GM12891 (cell line): ENCODE results near the gene MYO9B.

Experiments
- DNase-seq: peaks from one replicate; pipeline ENCODE4 v3.0.0; 2011; ENCODE audit warnings: low spot score; ENCODE audit not compliant: insufficient read length
- FAIRE-seq: peaks from 2 replicates; lab custom pipeline; 2011; peaks lifted over from hg19 to GRCh38; lab: Jason Lieb, UNC
- PAX5 ChIP-seq: IDR thresholded peaks from 2 replicates; pipeline ENCODE4 v1.6.1; 2011; ENCODE audit warnings: low read length, moderate library complexity, mild to moderate bottlenecking; ENCODE audit not compliant: insufficient read depth, severe bottlenecking
- POLR2A ChIP-seq: IDR thresholded peaks from 2 replicates; pipeline ENCODE4 v1.6.1; 2011; ENCODE audit warnings: low read depth, low read length, control low read depth
- POLR2AphosphoS5 ChIP-seq: IDR thresholded peaks from 2 replicates; pipeline ENCODE4 v1.6.1; 2011; ENCODE audit warnings: low read depth, low read length, control low read depth
- POU2F2 ChIP-seq: IDR thresholded peaks from 2 replicates; pipeline ENCODE4 v1.6.1; 2011; ENCODE audit warnings: low read depth, mild to moderate bottlenecking, control low read depth, low read length, moderate library complexity
- SPI1 ChIP-seq: IDR thresholded peaks from 2 replicates; pipeline ENCODE4 v1.6.1; 2011; ENCODE audit warnings: low read depth, low read length, control low read depth
- TAF1 ChIP-seq: IDR thresholded peaks from 2 replicates; pipeline ENCODE4 v1.6.1; 2011; ENCODE audit warnings: low read depth, low read length, control low read depth

Gene MYO9B

DNA sequence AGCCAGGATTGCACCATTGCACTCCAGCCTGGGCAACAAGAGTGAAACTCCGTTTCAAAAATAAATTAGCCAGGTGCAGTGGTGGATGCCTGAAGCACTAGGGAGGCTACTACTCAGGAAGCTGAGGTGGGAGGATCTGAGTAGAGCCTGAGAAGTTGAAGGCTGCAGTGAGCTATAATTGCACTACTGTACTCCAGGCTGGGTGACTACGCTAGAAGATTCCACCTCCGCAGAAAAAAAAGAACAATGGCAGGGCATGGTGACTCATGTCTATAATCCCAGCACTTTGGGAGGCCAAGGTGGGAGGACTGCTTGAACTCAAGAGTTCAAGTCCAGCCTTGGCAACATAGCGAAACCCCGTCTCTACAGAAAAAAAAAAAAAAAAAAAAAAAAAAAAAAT is 20.8 kb upstream of the MYO9B start:
- FAIRE-seq (no peak), DNase-seq (no peak)
- TF ChIP-seq SPI1, result no peak
- TF ChIP-seq POLR2AphosphoS5, result no peak
- no peak for TF ChIP-seq PAX5
- TF ChIP-seq POU2F2, result no peak
- TF ChIP-seq POLR2A, result no peak
- no peak for TF ChIP-seq TAF1

DNA sequence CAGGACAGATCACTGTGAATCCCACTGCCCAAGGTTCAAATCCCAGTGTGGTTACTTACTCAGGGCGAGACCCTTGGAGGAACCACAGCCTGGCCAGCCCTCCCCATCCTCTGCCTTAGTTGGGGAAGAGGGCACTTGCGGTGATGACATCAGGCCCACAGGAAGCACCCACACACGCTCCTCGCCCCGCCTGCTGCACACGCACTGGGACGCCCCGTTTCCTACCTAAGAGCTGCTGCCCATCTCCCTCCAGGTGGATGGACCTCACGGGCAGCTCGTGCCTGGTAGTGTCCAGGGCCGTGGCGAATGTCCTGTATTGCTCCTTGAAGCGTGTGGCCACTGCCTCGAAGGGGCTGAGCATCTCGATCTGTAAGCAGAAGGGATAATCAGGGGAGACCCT is 19.9 kb upstream of the MYO9B start:
- no peak for FAIRE-seq
- TF ChIP-seq SPI1 (no peak), POLR2A (no peak)
- DNase-seq, result no peak

DNA sequence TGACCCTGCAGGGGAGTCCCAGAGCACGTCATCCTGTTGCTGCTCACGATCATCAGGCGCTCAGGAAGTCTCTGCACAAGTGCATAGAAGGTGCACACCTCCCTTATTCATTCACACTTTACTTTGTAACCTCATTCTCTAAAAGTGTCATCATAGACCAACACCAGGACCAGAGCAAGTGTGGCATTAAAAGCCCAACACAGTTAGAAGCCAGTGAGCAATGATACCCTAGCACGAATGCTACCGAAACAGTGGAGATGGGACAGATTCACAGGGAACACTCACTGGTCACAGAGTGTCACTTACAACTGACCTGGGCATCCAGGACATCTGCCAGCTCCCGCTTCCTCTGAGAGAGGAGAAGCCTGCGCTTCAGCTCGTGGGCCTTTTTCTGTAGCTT is 17.3 kb upstream of the MYO9B start:
- FAIRE-seq (no peak), DNase-seq (no peak)
- TF ChIP-seq POLR2AphosphoS5, result no peak

DNA sequence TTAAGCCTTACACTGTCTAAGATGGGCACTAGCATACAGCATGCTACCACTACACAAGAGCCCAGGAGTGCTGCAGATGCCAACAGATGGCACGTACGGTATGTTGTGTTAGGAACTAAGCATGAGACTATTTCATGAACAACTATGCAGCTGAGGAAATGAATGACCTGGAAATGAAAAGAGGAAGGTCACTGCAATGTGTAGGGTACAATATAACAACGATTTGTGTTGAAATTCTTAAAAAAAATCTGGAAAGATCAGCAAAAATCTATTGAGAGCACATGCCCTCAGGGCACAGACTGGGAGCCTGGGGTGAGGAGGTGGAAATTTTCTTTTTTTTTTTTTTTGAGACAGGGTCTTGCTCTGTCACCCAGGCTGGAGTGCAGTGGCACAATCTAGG is 14.8 kb upstream of the MYO9B start:
- no peak for DNase-seq
- FAIRE-seq, result no peak
- TF ChIP-seq PAX5 (no peak), SPI1 (no peak), POLR2A (no peak), TAF1 (no peak), POU2F2 (no peak), POLR2AphosphoS5 (no peak)

DNA sequence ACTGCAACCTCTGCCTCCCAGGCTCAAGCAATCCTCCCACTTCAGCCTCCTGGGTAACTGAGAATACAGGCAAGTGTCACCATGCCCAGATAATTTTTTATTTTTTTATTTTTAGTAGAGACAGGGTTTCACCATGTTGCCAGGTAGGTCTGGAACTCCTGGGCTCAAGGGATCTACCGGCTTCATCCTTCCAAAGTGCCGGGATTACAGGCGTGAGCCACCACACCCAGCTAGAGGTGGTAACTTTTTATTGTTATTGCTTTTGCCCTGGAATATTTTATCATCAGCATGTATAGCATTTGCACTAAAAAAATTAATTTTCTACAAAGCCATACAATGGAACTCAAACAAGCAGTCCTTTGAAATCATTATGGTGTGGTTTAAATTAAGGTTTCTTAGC is 14.4 kb upstream of the MYO9B start:
- DNase-seq, result no peak
- no peak for FAIRE-seq
- TF ChIP-seq POLR2AphosphoS5, result no peak
- no peak for TF ChIP-seq POU2F2
- TF ChIP-seq SPI1, result no peak
- TF ChIP-seq POLR2A, result no peak
- no peak for TF ChIP-seq PAX5
- TF ChIP-seq TAF1, result no peak

GRCh38 chr19:17061691-17062090 is 13.9 kb upstream of the MYO9B start:
- TF ChIP-seq PAX5 (no peak), SPI1 (no peak), POLR2A (no peak), POLR2AphosphoS5 (no peak), POU2F2 (no peak), TAF1 (no peak)
- FAIRE-seq (no peak), DNase-seq (no peak)

DNA sequence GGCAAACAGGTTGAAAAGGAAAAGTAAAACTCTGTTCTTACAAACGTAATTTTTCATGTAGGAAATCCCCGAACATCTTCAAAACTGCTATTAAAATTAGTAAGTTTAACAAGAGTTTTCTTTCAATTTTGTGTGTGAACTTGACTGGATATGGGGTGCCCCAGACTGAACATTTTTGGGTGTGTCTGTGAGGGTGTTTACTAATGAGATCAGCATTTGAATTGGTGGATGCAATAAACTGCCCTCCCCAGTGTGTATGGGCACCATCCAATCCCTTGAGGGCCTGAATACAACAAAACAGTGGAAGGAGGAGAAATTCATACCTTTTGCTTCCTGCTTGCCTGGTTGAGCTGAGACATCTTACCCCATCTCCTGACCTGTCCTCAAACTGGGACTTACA is 12.1 kb upstream of the MYO9B start:
- no peak for DNase-seq
- TF ChIP-seq POLR2AphosphoS5 (no peak), SPI1 (no peak), POLR2A (no peak), TAF1 (no peak)
- no peak for FAIRE-seq

DNA sequence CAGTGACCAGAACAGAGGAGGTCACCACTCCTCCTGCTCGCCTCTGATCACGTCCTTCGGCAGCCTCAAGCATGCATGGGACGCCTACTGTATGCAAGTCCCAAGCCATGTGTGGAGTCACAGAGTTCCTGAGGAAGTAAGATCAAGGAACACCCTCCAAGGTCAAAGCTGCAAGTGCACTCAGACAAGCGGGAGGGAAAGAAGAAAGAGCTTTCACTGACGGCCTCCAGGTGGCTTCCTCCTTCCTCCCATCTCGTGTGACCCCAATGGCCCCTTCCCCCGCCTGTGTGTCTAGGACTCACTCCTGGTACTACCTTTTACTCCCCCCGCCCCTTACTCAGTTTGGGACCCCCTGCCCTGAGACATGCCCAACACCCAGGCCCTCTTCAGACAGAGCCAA is 6.4 kb upstream of the MYO9B start:
- FAIRE-seq, result no peak
- TF ChIP-seq POU2F2 (no peak), SPI1 (no peak), POLR2AphosphoS5 (no peak), PAX5 (no peak), TAF1 (no peak), POLR2A (no peak)
- no peak for DNase-seq

DNA sequence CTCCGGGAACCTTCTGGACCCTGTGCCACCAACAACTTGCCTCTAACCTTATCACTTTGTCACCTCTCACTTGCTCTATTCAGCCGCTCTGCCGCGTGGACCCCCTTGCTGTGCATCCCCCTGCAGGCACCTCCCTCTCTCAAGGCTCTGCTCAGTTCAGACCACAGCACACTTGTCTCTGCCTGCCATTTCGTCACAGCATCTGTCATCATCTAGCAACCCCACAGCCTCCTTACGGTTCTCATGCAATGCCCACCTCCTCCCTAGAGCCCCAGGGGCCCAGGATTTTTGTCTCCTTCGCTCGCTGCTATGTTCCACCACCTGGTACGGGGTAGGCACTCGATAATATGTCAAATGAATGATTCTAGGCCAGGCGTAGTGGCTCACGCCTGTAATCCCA is 5.2 kb upstream of the MYO9B start:
- no peak for FAIRE-seq
- no peak for DNase-seq
- TF ChIP-seq TAF1 (no peak), POLR2A (no peak), POLR2AphosphoS5 (no peak), SPI1 (no peak), PAX5 (no peak), POU2F2 (no peak)

DNA sequence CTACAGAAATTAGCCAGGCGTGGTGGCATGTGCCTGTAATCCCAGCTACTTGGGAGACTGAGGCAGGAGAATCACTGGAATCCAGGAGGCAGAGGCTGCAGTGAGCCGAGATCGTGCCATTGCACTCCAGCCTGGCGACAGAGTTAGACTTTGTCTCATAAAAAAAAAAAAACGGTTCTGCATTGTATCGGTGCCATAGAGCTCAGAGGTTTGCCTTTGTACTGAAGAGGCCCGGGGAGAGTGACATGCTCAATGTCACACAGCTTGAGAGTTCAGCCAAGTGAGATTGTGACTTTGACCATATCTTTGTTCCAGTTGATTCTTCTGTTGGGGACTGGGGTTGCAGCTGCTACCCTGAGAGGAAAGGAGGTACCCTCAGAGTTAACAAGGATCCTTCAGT is 4.7 kb upstream of the MYO9B start:
- no peak for TF ChIP-seq PAX5
- no peak for TF ChIP-seq POLR2A
- TF ChIP-seq SPI1, result no peak
- TF ChIP-seq POLR2AphosphoS5, result no peak
- TF ChIP-seq POU2F2, result no peak
- TF ChIP-seq TAF1, result no peak
- FAIRE-seq (no peak), DNase-seq (no peak)

DNA sequence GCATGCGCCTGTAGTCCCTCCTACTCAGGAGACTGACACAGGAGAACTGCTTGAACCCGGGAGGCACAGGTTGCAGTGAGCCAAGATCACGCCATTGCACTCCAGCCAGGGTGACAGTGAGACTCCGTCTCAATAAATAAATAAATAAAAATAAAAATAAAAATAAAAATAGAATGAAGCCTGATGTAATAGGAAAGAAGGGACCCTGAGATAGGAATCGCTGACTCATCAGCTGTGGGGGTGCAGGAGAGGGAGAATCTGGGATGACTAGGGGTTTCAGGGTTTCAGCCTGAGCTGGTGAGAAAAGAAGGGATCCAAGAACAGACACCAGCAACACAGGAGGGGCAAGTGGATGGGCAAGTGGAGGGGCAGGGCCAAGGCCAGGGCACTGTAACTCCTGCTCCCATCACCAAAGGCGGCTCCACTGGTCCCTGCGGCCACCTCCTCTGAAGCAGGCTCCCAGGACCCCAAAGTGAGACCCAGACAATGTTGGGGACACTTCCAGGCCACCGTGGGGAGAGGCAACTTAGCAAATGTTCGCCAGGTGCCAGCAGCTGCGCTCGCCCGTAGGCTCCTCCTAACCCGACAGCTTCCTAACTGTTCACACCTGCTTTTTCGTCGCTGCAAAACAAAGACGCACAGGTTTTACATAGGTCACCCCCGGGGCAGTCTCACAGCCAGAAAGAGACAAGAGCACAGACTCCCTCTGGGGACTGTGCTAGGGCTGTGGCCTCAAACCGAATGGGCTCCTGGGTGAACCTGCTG is 1.5 kb upstream of the MYO9B start:
- FAIRE-seq (no peak), DNase-seq (no peak)
- TF ChIP-seq PAX5 (no peak), POLR2AphosphoS5 (peak; percentile 55; the same call in 1 of the 2 replicates)
